ENCODE results near the gene TNPO1.

DNA sequence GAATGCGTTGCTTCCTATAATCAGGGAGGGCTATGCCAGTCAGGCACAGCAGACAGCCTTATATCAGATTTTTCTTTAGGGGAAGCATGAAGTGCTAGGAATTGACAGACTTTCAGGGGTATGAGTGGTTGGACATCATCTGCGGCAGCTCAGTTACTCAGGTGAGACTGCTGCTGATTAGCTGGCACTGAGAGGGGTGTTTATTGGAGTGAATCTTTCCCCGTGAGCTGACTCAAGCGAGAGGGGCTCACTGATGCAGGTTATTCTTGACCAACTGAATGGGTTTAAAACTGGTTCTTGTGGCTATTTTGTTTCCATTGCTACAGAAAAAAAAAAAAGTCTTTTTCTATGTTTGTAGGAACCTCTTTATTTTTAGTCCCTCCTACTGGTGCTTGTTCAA, 46.2 kb upstream of the TNPO1 start:
- TF ChIP-seq, protein P1, sequence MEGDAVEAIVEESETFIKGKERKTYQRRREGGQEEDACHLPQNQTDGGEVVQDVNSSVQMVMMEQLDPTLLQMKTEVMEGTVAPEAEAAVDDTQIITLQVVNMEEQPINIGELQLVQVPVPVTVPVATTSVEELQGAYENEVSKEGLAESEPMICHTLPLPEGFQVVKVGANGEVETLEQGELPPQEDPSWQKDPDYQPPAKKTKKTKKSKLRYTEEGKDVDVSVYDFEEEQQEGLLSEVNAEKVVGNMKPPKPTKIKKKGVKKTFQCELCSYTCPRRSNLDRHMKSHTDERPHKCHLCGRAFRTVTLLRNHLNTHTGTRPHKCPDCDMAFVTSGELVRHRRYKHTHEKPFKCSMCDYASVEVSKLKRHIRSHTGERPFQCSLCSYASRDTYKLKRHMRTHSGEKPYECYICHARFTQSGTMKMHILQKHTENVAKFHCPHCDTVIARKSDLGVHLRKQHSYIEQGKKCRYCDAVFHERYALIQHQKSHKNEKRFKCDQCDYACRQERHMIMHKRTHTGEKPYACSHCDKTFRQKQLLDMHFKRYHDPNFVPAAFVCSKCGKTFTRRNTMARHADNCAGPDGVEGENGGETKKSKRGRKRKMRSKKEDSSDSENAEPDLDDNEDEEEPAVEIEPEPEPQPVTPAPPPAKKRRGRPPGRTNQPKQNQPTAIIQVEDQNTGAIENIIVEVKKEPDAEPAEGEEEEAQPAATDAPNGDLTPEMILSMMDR (IDR thresholded peaks at IDR 0.05) = no peak
- TF ChIP-seq EZH2 (IDR thresholded peaks at IDR 0.05) (no peak), EZH2phosphoT487 (IDR thresholded peaks at IDR 0.05) (no peak)
